Mammary epithelial cell (primary cell): ENCODE results near the gene ZNF48.

Experiments used
- EZH2 ChIP-seq: IDR thresholded peaks from 2 replicates; pipeline ENCODE4 v1.6.1; 2012; ENCODE audit warnings: low read length, inconsistent platforms, borderline replicate concordance
- TF ChIP-seq, protein P1 (sequence below), 2 donors: IDR thresholded peaks in 1 of 2; conservative IDR thresholded peaks in 1 of 2; 2 replicates each; pipeline ENCODE4 v1.5.1; 2011 to 2012; ENCODE audit warnings: inconsistent platforms in 2 of 2, low read length in 2 of 2, mild to moderate bottlenecking in 2 of 2, control low read depth in 1 of 2, low read depth in 1 of 2; ENCODE audit not compliant: insufficient read depth in 1 of 2; ENCODE audit errors: extremely low read depth in 1 of 2

DNA sequence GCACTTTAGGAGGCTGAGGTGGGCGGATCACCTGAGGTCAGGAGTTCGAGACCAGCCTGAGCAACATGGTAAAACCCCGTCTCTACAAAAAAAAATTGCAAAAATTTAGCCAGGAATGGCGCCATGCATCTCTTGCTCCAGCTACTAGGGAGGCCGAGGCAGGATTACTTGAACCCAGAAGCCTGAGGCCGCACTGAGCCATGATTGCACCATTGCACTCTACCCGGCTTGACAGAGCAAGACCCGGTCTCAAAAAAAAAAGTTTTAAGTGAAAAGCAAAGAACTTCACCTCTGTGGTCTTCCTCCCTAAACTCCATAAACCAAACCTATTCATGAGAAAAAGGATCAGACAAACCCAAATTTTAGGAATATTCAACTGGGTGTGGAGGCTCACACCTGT lies 47.1 kb upstream of the ZNF48 start:
- TF ChIP-seq, protein P1, sequence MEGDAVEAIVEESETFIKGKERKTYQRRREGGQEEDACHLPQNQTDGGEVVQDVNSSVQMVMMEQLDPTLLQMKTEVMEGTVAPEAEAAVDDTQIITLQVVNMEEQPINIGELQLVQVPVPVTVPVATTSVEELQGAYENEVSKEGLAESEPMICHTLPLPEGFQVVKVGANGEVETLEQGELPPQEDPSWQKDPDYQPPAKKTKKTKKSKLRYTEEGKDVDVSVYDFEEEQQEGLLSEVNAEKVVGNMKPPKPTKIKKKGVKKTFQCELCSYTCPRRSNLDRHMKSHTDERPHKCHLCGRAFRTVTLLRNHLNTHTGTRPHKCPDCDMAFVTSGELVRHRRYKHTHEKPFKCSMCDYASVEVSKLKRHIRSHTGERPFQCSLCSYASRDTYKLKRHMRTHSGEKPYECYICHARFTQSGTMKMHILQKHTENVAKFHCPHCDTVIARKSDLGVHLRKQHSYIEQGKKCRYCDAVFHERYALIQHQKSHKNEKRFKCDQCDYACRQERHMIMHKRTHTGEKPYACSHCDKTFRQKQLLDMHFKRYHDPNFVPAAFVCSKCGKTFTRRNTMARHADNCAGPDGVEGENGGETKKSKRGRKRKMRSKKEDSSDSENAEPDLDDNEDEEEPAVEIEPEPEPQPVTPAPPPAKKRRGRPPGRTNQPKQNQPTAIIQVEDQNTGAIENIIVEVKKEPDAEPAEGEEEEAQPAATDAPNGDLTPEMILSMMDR (conservative IDR thresholded peaks at IDR 0.05 in 1 of 2, IDR thresholded peaks at IDR 0.05 in 1 of 2; ENCODE audit: extremely low read depth in 1 of 2, insufficient read depth in 1 of 2, low read depth in 1 of 2, low read length in 2 of 2) = no peak
- TF ChIP-seq EZH2 = no peak
